ENCODE data around the gene ATP1A4.

- TF ChIP-seq POLR2A (IDR thresholded peaks at IDR 0.05) (no peak), CTCF (IDR thresholded peaks at IDR 0.05) (no peak)
These were observed 1.7 kb upstream of the ATP1A4 start for GRCh38 chr1:160149716-160150115.

All from uterus (tissue), 2 donors.